Activated naive CD4-positive, alpha-beta T cell treated with Interleukin-2 at 50 U/mL for 16 hours (primary cell): ENCODE data around the gene MED10.
A peak's percentile ranks its signal among the peaks of the same experiment; 100 is the strongest.

Experiments used
- DNase-seq: peaks from one replicate; pipeline ENCODE4 v3.0.0-alpha.2; 2020

Gene MED10

DNA sequence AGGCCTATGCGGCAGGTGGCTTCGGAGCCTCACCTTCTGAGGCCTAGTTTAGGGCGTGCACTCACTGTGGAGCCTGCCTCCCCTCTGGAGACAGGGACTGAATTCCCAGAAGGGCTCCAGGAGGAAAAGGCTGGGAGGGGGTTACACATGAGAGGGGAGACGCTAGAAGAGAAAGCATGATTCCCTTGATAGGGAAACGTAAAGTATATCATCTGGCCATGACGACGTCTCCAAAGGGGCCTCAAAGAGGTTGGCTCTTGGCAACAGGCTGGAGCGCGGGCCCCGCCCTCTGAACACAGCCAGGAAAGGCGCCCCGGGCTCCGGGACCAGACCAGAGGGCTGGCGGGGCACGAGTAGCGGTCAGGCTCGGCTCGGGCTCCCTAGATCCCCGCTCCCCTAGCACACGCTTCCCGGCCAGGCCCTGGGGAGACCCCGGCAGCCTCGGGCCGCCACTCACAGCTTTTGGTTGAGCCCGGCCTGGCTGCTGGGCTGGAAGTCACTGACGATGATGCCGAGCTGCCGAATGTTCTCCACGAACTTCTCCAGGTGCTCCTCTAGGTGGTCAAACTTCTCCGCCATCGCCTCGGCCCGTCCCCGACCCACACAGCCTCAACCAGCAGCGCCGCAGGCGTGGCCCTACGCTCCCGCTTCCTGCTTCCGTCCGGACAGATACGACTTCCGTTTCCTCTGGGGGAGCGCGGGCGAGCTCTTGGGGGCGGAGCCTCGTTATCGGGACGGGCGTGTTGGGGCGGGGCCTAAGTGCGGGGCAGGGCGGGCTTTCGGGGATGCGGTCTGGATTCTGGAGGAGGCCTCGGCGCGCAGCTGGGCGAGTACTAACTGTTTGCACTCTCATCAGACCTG lies at the start of gene MED10:
TSS of gene MED10 (minus strand) at position 643 of the 861 bp plus-strand sequence. CDS start at position 579, 64 bp downstream.
- peak; percentile 96 for DNase-seq

DNA sequence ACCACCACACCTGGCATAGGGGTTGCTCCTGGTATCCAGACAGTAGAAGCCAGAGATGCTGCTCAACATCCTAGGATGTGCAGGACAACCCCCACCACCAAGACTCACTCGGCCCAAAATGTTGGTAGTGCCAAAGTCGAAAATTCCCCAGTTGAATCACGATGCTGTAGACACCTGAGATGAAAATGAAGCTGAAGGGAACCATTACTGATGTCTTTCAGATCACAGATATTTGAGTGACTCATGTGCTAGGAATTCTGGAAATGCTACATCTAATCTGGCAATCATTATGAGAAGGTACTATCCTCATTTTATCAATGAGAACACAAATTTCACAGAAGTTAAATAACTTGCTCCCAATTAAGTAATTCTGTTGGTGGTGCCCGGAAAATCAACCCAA lies 49.3 kb upstream of the MED10 start:
- no peak for DNase-seq

GRCh38 chr5:6424700-6425099 lies 46.4 kb upstream of the MED10 start:
- no peak for DNase-seq

- no peak for DNase-seq
Measured at GRCh38 chr5:6424110-6424659, 45.8 kb upstream of the MED10 start.

GRCh38 chr5:6423327-6424109 lies 45.2 kb upstream of the MED10 start:
- DNase-seq = no peak

DNA sequence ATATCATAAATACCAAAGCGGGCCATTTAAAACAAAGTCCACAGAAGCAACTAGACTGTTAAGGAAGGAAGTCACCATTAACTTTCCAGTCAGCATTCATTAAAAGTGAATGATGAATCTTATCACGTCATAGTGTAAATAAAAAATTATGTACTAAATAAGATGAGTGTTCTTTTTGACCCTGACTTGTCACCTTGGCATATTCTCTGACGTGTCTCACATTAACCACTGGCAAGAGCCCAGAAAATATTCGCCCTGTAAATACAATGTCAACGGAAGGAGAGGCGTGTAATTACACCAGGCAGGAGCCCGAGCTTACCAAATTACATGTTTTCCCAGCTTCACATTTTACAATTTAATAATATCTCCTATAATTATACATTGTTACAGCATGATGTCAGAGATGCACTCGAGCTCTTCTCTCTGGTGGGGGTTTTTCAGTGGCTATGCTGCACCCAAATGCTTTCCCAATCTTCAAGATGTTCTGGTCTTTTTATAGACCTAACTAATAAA lies 41.0 kb upstream of the MED10 start:
- DNase-seq = no peak

GRCh38 chr5:6418679-6419276 lies 40.4 kb upstream of the MED10 start:
- no peak for DNase-seq

GRCh38 chr5:6417657-6418056 lies 39.3 kb upstream of the MED10 start:
- DNase-seq = no peak

GRCh38 chr5:6412811-6413210 lies 34.5 kb upstream of the MED10 start:
- DNase-seq = no peak

DNA sequence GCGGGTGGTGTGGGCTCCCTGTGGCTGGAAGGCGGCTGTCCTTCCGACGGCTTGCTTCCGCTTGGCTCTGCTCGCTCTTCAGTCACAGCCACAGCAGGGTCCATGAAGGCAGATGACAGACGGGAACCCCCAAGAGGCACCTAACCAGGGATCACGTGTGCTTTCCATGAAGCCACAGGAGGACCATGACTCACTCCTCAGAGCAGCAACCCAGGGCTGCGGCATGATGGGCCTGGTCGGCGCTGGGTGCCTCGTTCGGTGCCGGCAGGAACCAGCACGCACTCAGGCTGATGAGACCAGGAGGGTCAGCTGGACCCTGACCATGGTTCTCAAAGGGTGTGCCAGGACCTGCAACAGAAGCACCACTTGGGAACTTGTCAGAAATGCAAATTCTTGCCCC lies 32.8 kb upstream of the MED10 start:
- no peak for DNase-seq

DNA sequence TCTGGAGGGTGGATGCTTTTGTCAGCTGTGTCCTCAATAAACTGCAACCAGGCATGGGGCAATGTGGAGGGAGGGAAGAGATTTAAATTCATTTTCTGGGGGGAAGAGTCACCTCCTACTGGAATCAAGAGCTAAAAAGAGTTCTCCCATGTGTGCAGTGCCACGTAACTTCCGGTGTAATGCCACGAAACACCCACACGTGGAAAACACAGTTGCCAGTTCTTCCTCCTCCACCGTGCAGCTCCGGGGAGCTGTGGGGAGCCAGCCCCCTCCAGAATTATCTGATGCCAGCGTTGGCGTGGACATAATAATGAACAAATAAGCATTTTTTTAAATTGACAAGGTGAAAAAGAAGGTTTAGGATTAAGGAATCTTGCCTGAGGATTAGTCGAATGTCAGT lies 32.1 kb upstream of the MED10 start:
- DNase-seq = no peak

DNA sequence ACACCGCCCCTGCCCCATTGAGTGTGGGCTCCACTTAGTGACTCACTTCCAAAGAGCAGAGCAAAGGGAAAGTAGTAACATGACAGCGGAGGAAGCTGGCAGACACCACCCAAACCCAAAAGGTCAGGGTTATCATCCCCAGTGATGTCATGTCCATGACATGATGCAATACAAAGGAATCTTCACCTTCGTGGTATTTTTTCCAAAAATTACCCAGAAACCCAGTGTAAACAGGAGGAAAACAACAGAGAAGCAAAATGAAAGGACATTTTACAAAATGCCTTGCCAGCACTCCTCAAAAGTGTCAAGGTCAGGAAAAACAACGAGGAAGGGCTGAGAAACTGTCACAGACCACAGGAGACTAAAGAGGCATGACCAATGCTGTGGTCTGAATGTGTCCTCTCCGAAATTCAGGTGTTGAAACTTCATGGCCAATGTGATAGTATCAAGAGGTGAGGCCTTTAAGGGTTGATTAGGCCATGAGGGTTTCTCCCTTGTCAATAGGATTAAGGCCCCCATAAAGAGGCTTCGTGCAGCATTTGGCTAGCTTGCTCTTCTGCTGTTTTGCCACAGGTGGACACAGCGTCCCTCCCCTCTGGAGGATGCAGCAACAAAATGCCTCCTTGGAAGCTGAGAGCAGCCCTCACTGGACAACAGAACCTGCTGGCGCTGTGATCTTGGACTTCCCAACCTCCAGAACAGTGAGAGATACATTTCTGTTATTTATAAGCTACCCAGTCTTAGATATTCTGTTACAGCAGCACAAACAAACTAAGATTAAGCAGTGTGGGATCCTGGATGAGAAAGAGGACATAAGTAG lies 30.5 kb upstream of the MED10 start:
- no peak for DNase-seq

GRCh38 chr5:6408260-6408596 lies 29.9 kb upstream of the MED10 start:
- DNase-seq = no peak

GRCh38 chr5:6407558-6408259 lies 29.4 kb upstream of the MED10 start:
- no peak for DNase-seq

DNA sequence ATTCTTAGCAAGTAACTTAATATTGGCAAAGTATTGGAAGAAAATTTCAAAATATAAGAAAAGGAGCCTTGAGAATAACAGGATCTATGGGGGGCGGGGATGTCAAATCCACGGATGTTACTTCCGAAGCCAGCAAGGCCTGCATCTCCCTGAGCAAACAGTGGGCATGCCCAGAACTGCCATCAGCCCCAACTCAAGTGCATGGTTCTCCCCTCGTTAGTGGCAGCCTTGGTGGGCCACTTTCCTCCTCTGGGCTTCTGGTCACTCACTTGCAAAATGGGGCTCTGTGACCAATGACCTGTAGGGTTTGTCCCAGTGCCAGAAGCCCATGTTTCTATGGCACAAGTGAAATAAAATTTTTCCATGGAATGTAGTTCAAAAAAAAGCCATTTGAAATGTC lies 27.2 kb upstream of the MED10 start:
- no peak for DNase-seq

DNA sequence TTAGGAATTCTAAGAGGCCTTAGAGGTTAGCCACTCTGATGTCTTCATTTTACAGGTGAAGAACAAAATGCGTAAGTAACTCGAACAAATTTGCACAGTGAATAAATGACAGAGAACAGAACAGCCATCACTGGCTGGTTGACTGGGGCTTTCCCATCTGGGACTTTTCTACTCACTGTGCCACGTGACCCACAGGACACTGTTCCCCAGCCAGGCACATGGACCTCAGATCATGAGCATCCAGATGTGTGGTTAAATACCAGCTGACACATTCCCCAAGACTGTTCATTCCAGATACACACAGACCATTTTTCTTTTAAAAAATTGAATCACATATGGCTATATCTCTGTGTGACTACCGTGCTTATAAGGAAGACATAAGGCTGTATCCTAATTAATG lies 25.8 kb upstream of the MED10 start:
- no peak for DNase-seq

DNA sequence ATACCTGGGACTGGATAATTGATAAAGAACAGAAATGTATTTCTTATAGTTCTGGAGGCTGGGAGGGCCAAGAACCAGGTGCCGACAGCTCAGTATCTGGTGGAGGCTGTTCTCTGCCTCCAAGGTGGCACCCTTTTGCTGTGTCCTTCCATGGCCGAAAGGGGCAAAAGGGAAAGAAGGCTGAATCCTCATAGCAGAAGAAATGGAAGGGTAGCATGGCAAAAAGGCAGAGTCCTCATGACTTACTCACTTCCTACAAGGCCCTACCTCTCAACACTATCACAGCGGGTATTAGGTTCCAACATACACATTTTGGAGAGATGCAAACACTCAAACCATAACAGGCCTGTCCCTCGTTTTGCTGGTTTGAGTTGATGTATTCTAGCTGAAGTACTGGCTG lies 25.1 kb upstream of the MED10 start:
- no peak for DNase-seq

GRCh38 chr5:6402939-6403338 lies 24.6 kb upstream of the MED10 start:
- DNase-seq = no peak

DNA sequence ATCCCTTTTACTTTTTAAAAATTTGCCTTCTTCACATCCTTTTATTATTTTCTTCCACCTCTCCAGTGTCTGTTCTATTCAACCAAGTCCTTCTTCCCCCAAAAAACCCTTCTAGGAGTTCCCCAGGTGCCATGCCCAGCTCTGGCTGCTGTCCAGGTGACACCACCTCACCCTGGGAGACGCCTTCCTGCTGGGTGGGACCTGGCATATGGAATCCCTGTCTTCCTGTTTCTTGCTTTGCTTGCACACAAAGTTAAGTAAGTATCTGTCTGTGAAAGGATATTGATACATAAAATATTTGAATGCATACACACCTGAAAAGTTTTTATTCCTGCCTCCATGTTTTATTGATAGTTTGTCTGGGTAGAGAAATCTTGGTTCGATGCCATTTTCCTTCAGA lies 23.1 kb upstream of the MED10 start:
- no peak for DNase-seq

DNA sequence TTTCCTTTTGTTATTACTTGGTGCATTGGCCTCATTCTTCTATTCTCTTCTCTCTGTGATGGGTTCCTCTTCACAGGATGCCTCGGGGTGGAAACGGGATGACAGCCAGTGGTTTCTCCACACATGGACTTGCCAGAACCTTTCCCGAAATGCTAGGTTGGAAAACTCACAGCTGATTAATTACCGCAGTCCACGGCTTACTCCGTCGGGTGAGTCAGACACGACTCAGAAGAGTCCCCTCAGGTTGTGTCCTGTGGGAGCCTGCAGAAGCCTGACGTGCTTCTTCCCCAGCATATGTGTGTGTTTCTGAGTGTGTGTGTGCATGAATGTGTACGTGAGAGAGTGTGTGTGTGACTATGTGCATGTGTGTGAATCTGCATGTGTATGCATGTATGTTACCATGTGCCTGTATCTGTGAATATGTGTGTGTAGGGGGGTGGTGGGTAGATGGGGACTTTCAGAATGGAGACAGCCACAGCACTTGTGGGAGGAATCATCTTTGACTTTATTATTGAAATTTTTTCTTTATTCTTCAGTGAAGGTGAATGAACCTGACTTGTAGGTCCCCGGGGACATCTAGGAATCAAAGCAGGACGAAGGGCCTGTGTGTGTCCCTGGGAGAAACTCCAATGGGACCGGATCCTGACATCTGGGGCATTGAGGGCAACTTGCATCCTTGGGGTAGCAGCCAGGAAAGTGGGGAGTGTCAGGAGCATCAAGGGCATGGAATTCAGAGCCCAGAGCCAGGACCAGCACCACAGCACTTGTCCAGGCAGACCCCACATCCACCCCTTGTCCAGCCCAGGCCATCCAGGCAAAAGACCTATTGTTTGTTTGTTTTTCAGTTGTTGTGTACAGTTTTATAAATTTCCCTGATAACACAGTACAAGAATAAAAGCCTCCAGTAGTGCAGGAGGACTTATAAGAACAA lies 21.9 kb upstream of the MED10 start:
- DNase-seq = no peak
